Stimulated activated CD4-positive, alpha-beta T cell treated with anti-CD3 and anti-CD28 coated beads, Interleukin-1b, Interleukin-23, amount 100 ng/mL, for 1 hour (primary cell): ENCODE data around the gene P3H2.

Source experiments
- DNase-seq, 2 donors: peaks; one replicate each; pipeline ENCODE4 v3.0.0-alpha.2; 2020; ENCODE audit warnings: low read depth in 2 of 2

P3H2 gene

GRCh38 chr3:189945935-189946709 is 174.6 kb downstream of the P3H2 start:
- no peak for DNase-seq

GRCh38 chr3:189944285-189945145 is 176.2 kb downstream of the P3H2 start:
- DNase-seq = no peak

GRCh38 chr3:189942948-189943347 is 177.7 kb downstream of the P3H2 start:
- DNase-seq = no peak

GRCh38 chr3:189941679-189942078 is 179.0 kb downstream of the P3H2 start:
- DNase-seq = no peak

- DNase-seq = no peak
These were observed 179.6 kb downstream of the P3H2 start for GRCh38 chr3:189941125-189941524.

GRCh38 chr3:189937302-189938127 is 183.2 kb downstream of the P3H2 start:
- no peak for DNase-seq

- no peak for DNase-seq
These were observed 184.3 kb downstream of the P3H2 start for GRCh38 chr3:189936201-189936945.

GRCh38 chr3:189927975-189928895 is 192.5 kb downstream of the P3H2 start:
- no peak for DNase-seq

- DNase-seq = no peak
These were observed 198.9 kb downstream of the P3H2 start for GRCh38 chr3:189921770-189922169.

GRCh38 chr3:189914799-189915198 is 205.9 kb downstream of the P3H2 start:
- no peak for DNase-seq

- DNase-seq = no peak
These were observed 209.7 kb downstream of the P3H2 start for GRCh38 chr3:189911001-189911400.

- no peak for DNase-seq
These were observed 211.1 kb downstream of the P3H2 start for GRCh38 chr3:189909573-189909972.

GRCh38 chr3:189909139-189909538 is 211.6 kb downstream of the P3H2 start:
- DNase-seq = no peak

GRCh38 chr3:189908646-189909045 is 212.1 kb downstream of the P3H2 start:
- DNase-seq = no peak

GRCh38 chr3:189907803-189908202 is 212.9 kb downstream of the P3H2 start:
- DNase-seq = no peak
